MM.1S (cell line): Measurements from ENCODE around the gene MVB12B.

Source experiments
- DNase-seq: peaks from one replicate; pipeline ENCODE4 v3.0.0-alpha.2; 2015
- H2AFZ ChIP-seq: fragments of 300-600 bp; sonication (generic); 2 replicates; pipeline ENCODE4 v1.6.0; 2016; ENCODE audit warnings: antibody characterized with exemption, low read length
- H3F3A ChIP-seq: fragments of 300-600 bp; sonication (generic); 2 replicates; pipeline ENCODE4 v1.6.1; 2016; ENCODE audit warnings: mild to moderate bottlenecking, antibody characterized with exemption, low read length, moderate library complexity, mixed read lengths; ENCODE audit not compliant: insufficient read depth
- H3K27ac ChIP-seq: fragments of 300-600 bp; sonication (generic); 2 replicates; pipeline ENCODE4 v1.5.1; 2016; ENCODE audit warnings: mild to moderate bottlenecking, low read length
- H3K27me3 ChIP-seq: fragments of 300-600 bp; sonication (generic); replicated peaks from 2 replicates; pipeline ENCODE4 v1.6.0; 2016; ENCODE audit warnings: low read length; ENCODE audit not compliant: insufficient read depth
- H3K36me3 ChIP-seq: fragments of 300-600 bp; sonication (generic); replicated peaks from 2 replicates; pipeline ENCODE4 v1.6.1; 2016; ENCODE audit warnings: mild to moderate bottlenecking, low read length, mixed read lengths; ENCODE audit not compliant: insufficient read depth
- H3K4me1 ChIP-seq: fragments of 300-600 bp; sonication (generic); 2 replicates; pipeline ENCODE4 v1.6.1; 2016; ENCODE audit warnings: low read length, mixed read lengths
- H3K4me2 ChIP-seq: fragments of 300-600 bp; sonication (generic); 2 replicates; pipeline ENCODE4 v1.6.0; 2016; ENCODE audit warnings: low read depth, low read length
- H3K4me3 ChIP-seq: fragments of 300-600 bp; sonication (generic); 2 replicates; pipeline ENCODE4 v1.5.1; 2016; ENCODE audit warnings: low read length, mixed read lengths
- H3K79me2 ChIP-seq: fragments of 300-600 bp; sonication (generic); 2 replicates; pipeline ENCODE4 v1.6.1; 2016; ENCODE audit warnings: mixed run types, low read length, mixed read lengths
- H3K9ac ChIP-seq: fragments of 300-600 bp; sonication (generic); 2 replicates; pipeline ENCODE4 v1.6.1; 2016; ENCODE audit warnings: low read length, mixed read lengths
- H3K9me2 ChIP-seq: fragments of 300-600 bp; sonication (generic); replicated peaks from 2 replicates; pipeline ENCODE4 v1.6.1; 2016; ENCODE audit warnings: mild to moderate bottlenecking, low read length, mixed read lengths; ENCODE audit not compliant: insufficient read depth
- H3K9me3 ChIP-seq: fragments of 300-600 bp; sonication (generic); replicated peaks from 2 replicates; pipeline ENCODE4 v1.6.1; 2016; ENCODE audit warnings: mild to moderate bottlenecking, low read length, mixed read lengths; ENCODE audit not compliant: insufficient read depth
- H4K20me1 ChIP-seq: fragments of 300-600 bp; sonication (generic); 2 replicates; pipeline ENCODE4 v1.6.1; 2016; ENCODE audit warnings: mild to moderate bottlenecking, low read length, moderate library complexity, mixed read lengths; ENCODE audit not compliant: insufficient read depth
- CTCF ChIP-seq: fragments of 300-600 bp; sonication (generic); IDR thresholded peaks from 2 replicates; pipeline ENCODE4 v1.5.1; 2016; ENCODE audit warnings: antibody characterized with exemption, low read length, mixed read lengths
- EZH2 ChIP-seq: fragments of 300-600 bp; sonication (generic); optimal IDR thresholded peaks from 2 replicates; pipeline ENCODE3; 2017; ENCODE audit warnings: low read depth, mild to moderate bottlenecking, antibody characterized with exemption, low read length, mixed read lengths
- EZH2phosphoT487 ChIP-seq: fragments of 300-600 bp; sonication (generic); IDR thresholded peaks from 2 replicates; pipeline ENCODE4 v1.6.1; 2018; ENCODE audit warnings: antibody characterized with exemption, low read length

MVB12B gene

GRCh38 chr9:126386088-126386487, 59.5 kb downstream of the MVB12B start:
- Histone ChIP-seq H3K79me2 (no peaks in the 10 kb centered on the region), H3F3A (no peaks in the 10 kb centered on the region), H4K20me1 (no peaks in the 10 kb centered on the region), H3K27me3 (no peaks in the 10 kb centered on the region), H2AFZ (no peak overlapping the region), H3K4me3 (no peak overlapping the region), H3K4me1 (no peaks in the 10 kb centered on the region), H3K27ac (no peak overlapping the region), H3K9ac (no peak overlapping the region), H3K9me2 (no peaks in the 10 kb centered on the region), H3K9me3 (no peaks in the 10 kb centered on the region), H3K4me2 (no peak overlapping the region), H3K36me3 (no peaks in the 10 kb centered on the region)
- DNase-seq, result no peak
- TF ChIP-seq EZH2 (no peak), CTCF (peak; percentile 21)

GRCh38 chr9:126386776-126387175, 60.1 kb downstream of the MVB12B start:
- no peak for DNase-seq
- Histone ChIP-seq H3K36me3 (no peaks in the 10 kb centered on the region), H3F3A (no peaks in the 10 kb centered on the region), H3K9ac (no peak overlapping the region), H3K79me2 (no peaks in the 10 kb centered on the region), H3K4me2 (no peak overlapping the region), H3K9me2 (no peaks in the 10 kb centered on the region), H3K4me3 (no peak overlapping the region), H2AFZ (no peak overlapping the region), H3K9me3 (no peaks in the 10 kb centered on the region), H3K4me1 (no peaks in the 10 kb centered on the region), H3K27me3 (no peaks in the 10 kb centered on the region), H4K20me1 (no peaks in the 10 kb centered on the region), H3K27ac (no peak overlapping the region)
- TF ChIP-seq EZH2phosphoT487 (no peak), EZH2 (no peak), CTCF (no peak)

- H3F3A ChIP-seq, result no peaks in the 10 kb centered on the region
- no peaks in the 10 kb centered on the region for H3K36me3 ChIP-seq
Measured at GRCh38 chr9:126388964-126389708, 62.5 kb downstream of the MVB12B start.

More at GRCh38 chr9:126388964-126389708, 62.5 kb downstream of the MVB12B start:
- Histone ChIP-seq H3K4me1 (no peaks in the 10 kb centered on the region), H3K9ac (no peak overlapping the region), H2AFZ (no peak overlapping the region), H3K27ac (no peak overlapping the region), H3K9me2 (no peaks in the 10 kb centered on the region), H3K9me3 (no peaks in the 10 kb centered on the region), H3K4me2 (no peak overlapping the region), H4K20me1 (no peaks in the 10 kb centered on the region), H3K79me2 (no peaks in the 10 kb centered on the region), H3K27me3 (no peaks in the 10 kb centered on the region), H3K4me3 (no peak overlapping the region)
- DNase-seq, result no peak
- no peak for TF ChIP-seq CTCF
- TF ChIP-seq EZH2, result no peak
- no peak for TF ChIP-seq EZH2phosphoT487
